Transverse colon (tissue), 4 donors: ENCODE results near the gene SLC35A2.

Source experiments
- CTCF ChIP-seq, 5 experiments: fragments of 200-600 bp in 3 of 5; fragments of 450-650 bp in 2 of 5; sonication (generic) in 3 of 5; IDR thresholded peaks; 1 replicate in 2 of 5; 2 replicates in 3 of 5; pipeline ENCODE4 v1.5.1; 2016 to 2017; ENCODE audit warnings: antibody characterized with exemption in 5 of 5, inconsistent platforms in 3 of 5, mild to moderate bottlenecking in 2 of 5, moderate library complexity in 1 of 5
- EP300 ChIP-seq: sonication (generic); formaldehyde crosslinking; IDR thresholded peaks from one replicate; pipeline ENCODE4 v1.6.1; 2017; ENCODE audit warnings: antibody characterized with exemption, low read depth
- POLR2A ChIP-seq: fragments of 450-650 bp; IDR thresholded peaks from one replicate; pipeline ENCODE4 v1.6.1; 2016; ENCODE audit warnings: antibody characterized with exemption, mild to moderate bottlenecking, moderate library complexity
- POLR2AphosphoS5 ChIP-seq, 3 donors: sonication (generic); formaldehyde crosslinking; IDR thresholded peaks; one replicate each; pipeline ENCODE4 v1.6.1; 2016; ENCODE audit warnings: antibody characterized with exemption in 3 of 3

DNA sequence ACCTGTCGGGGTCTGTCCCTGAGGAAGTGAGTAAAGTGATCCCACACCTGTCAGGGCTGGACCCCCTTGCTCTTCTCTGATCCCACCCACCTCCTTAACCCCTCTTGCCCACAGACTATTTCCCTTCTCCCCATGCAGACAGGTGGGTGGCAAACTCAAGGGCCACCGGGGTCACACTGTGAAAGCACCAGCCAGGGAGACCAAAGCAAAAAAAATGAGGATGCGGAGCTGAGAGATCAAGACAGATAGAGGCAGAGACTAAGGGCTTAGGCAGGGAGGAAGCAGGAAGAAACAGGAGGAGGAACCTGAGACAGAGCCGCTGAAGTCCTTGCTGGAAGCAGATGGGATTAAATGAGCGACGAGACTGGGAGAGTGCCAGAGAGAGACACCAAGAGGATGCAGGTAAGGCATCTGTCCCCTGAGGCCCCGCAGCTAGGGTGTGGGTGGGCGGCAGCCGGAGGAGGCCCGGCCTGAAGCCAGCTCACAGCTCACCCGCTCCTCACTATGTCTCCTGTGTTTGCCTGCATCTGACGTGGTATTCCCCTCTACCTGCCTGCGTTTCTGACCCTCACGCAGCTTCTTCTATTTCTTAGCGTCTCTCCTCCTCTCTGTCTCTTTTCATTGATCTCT lies 21.0 kb downstream of the SLC35A2 start:
- no peak for TF ChIP-seq EP300
- TF ChIP-seq POLR2A: no peak
- no peak for TF ChIP-seq CTCF (IDR thresholded peaks at IDR 0.05)
- no peak for TF ChIP-seq POLR2AphosphoS5 (IDR thresholded peaks at IDR 0.05)
